ENCODE results near the gene FST. TPM values are rescaled to one million over a fixed set of nuclear protein-coding genes. Genes with fewer than 3 reads are reported as not detected.

Gene FST
- total RNA-seq, 2 donors from 2014 or later: 6.0 to 8.4 TPM

DNA sequence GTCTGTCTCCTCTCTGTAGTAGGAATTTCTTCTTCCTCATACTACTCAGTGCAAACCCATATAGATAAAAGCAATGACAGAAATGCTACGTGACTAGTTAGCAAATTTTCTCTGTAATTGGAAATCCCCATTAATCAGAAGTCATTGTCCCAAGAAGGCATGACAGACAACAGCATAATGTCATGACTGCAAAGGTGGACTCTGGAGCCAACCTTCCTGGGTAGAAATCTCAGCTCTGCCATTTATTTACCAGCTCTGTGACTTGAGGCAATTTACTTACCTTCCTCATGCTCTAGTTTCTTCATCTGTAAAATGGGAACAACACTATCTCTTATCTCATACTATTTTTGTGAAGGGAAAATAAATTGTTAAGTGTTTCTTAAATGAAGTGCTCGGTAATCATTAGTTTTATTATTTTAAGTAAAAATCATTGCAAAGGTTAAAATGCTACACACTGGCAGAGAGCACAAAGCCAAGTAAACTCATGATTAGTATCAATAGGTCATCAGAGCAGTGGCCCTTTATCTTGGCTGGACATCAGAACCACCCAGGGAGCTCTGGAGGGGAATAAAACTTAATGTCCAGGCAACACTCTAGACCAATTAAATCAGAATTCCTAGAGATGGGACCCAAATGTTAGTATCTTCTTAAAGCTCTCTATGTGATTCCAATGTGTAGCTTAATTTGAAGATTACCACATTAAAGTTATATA is 43.8 kb upstream of the FST start:
- DNase-seq (ENCODE audit: low spot score): no peak
- intact Hi-C loops (cut with DNase I): loop anchor here (5.0 kb wide), 1 partner anchor 99 kb away; no protein-coding TSS in a partner anchor
- Histone ChIP-seq H3K27me3 (replicated peaks; ENCODE audit: insufficient read depth) (no peaks in the 10 kb centered on the region), H3K27ac (no peak overlapping the region), H3K4me1 (replicated peaks) (no peaks in the 10 kb centered on the region), H3K9me3 (no peaks in the 10 kb centered on the region), H3K4me3 (no peak overlapping the region), H3K36me3 (no peaks in the 10 kb centered on the region)
- 82% methylated on average over 2 of the region's 2 CpGs for WGBS
- no peak for TF ChIP-seq POLR2A (IDR thresholded peaks at IDR 0.05)
- no peak for TF ChIP-seq POLR2AphosphoS5 (IDR thresholded peaks at IDR 0.05)
- TF ChIP-seq, protein P1, sequence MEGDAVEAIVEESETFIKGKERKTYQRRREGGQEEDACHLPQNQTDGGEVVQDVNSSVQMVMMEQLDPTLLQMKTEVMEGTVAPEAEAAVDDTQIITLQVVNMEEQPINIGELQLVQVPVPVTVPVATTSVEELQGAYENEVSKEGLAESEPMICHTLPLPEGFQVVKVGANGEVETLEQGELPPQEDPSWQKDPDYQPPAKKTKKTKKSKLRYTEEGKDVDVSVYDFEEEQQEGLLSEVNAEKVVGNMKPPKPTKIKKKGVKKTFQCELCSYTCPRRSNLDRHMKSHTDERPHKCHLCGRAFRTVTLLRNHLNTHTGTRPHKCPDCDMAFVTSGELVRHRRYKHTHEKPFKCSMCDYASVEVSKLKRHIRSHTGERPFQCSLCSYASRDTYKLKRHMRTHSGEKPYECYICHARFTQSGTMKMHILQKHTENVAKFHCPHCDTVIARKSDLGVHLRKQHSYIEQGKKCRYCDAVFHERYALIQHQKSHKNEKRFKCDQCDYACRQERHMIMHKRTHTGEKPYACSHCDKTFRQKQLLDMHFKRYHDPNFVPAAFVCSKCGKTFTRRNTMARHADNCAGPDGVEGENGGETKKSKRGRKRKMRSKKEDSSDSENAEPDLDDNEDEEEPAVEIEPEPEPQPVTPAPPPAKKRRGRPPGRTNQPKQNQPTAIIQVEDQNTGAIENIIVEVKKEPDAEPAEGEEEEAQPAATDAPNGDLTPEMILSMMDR (IDR thresholded peaks at IDR 0.05): no peak

DNA sequence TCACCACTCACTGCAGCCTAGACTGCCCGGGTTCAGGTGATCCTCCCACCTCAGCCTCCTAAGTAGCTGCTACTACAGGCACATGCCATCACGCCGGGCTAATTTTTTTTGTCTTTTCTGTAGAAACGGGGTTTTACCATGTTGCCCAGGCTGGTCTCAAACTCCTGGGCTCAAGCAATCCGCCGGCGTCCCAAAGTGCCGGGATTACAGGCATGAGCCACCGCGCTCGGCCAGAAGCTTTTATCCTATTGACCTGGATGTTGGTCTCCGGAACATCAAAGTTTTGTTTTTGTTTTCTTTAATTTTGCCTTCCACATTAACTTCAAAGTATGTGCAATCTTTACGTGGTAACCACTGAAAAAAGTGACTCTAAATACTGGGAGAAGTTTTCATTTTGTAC is 42.4 kb upstream of the FST start:
- DNase-seq (ENCODE audit: low spot score): no peak
- Histone ChIP-seq H3K27ac (no peak overlapping the region), H3K27me3 (replicated peaks; ENCODE audit: insufficient read depth) (no peaks in the 10 kb centered on the region), H3K4me1 (replicated peaks) (no peaks in the 10 kb centered on the region), H3K9me3 (no peaks in the 10 kb centered on the region), H3K36me3 (no peaks in the 10 kb centered on the region), H3K4me3 (no peak overlapping the region)
- intact Hi-C loops (cut with DNase I): loop anchor here (5.0 kb wide), 1 partner anchor 101 kb away; no protein-coding TSS in a partner anchor
- TF ChIP-seq, protein P1 (IDR thresholded peaks at IDR 0.05): no peak
- TF ChIP-seq POLR2AphosphoS5 (IDR thresholded peaks at IDR 0.05) (no peak), POLR2A (IDR thresholded peaks at IDR 0.05) (no peak)
- 91% methylated on average over 13 of the region's 13 CpGs for WGBS

- H3K27me3 ChIP-seq (replicated peaks; ENCODE audit: insufficient read depth): no peaks in the 10 kb centered on the region
- H3K9me3 ChIP-seq: no peaks in the 10 kb centered on the region
- H3K4me1 ChIP-seq (replicated peaks): no peaks in the 10 kb centered on the region
- DNase-seq (ENCODE audit: low spot score): no peak
- TF ChIP-seq POLR2AphosphoS5 (IDR thresholded peaks at IDR 0.05): no peak
- TF ChIP-seq, protein P1 (IDR thresholded peaks at IDR 0.05): no peak
- no peak for TF ChIP-seq POLR2A (IDR thresholded peaks at IDR 0.05)
- no peak overlapping the region for H3K27ac ChIP-seq
- intact Hi-C loops (cut with DNase I): loop anchor here (5.0 kb wide), 1 partner anchor 101 kb away; no protein-coding TSS in a partner anchor
- no peak overlapping the region for H3K4me3 ChIP-seq
- WGBS: 58% methylated on average over 6 of the region's 6 CpGs
- H3K36me3 ChIP-seq: no peaks in the 10 kb centered on the region
Measured at GRCh38 chr5:53438486-53439472, 41.6 kb upstream of the FST start.

DNA sequence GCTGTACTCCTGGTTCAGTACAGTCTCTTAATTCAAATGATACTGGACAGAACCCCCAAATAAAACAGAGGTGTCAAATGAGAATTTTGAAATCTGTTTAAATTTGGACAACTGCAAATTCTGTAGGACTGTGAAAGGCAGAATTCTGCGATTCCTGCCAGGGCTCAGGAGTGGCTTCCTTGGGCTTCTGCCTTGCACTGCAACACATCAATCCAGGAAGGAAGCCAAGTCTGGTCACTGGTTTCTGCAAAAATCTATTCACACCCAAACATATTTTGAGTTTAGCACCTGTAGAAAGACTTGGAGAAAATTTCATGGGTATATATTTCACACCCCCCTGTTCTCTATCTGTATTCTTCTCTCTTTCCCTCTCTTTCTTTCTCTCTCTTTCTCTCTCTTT is 37.5 kb upstream of the FST start:
- Histone ChIP-seq H3K27ac (no peak overlapping the region), H3K27me3 (replicated peaks; ENCODE audit: insufficient read depth) (no peaks in the 10 kb centered on the region), H3K9me3 (no peaks in the 10 kb centered on the region), H3K4me1 (replicated peaks) (no peaks in the 10 kb centered on the region), H3K4me3 (no peak overlapping the region), H3K36me3 (no peaks in the 10 kb centered on the region)
- intact Hi-C loops (cut with DNase I): no loop called here
- WGBS: 100% methylated on average over 1 of the region's 1 CpG
- TF ChIP-seq POLR2AphosphoS5 (IDR thresholded peaks at IDR 0.05): no peak
- DNase-seq (ENCODE audit: low spot score): no peak

- no peak overlapping the region for H3K4me3 ChIP-seq
- no peak overlapping the region for H3K27ac ChIP-seq
- H3K9me3 ChIP-seq: no peaks in the 10 kb centered on the region
- intact Hi-C loops (cut with DNase I): no loop called here
- TF ChIP-seq POLR2A (IDR thresholded peaks at IDR 0.05) (no peak), POLR2AphosphoS5 (IDR thresholded peaks at IDR 0.05) (no peak)
- TF ChIP-seq, protein P1 (IDR thresholded peaks at IDR 0.05): no peak
- no peaks in the 10 kb centered on the region for H3K4me1 ChIP-seq (replicated peaks)
- H3K36me3 ChIP-seq: no peaks in the 10 kb centered on the region
- 77% methylated on average over 1 of the region's 1 CpG for WGBS
- no peaks in the 10 kb centered on the region for H3K27me3 ChIP-seq (replicated peaks; ENCODE audit: insufficient read depth)
- no peak for DNase-seq (ENCODE audit: low spot score)
Measured at GRCh38 chr5:53445569-53445968, 34.9 kb upstream of the FST start.

Measured in prostate gland (tissue), 2 donors.